Tibial nerve (tissue), 4 donors: Measurements from ENCODE around the gene DIP2C. TPM values are rescaled to one million over a fixed set of nuclear protein-coding genes. Genes with fewer than 3 reads are reported as not detected.
"Not testable (repeated sequence)": the region's sequence is repeated elsewhere in the genome, so short reads cannot be mapped to it uniquely, and the experiment has no call there.

Source experiments
- DNase-seq, 2 donors: peaks; one replicate each; pipeline ENCODE4 v3.0.0-alpha.2; 2019; ENCODE audit warnings: low spot score in 2 of 2
- H3K27ac ChIP-seq, 4 donors: fragments of 200-600 bp; sonication (generic) in 3 of 4; one replicate each; pipeline ENCODE4 v1.5.1; 2017 to 2019; ENCODE audit warnings: mild to moderate bottlenecking in 1 of 4
- H3K27me3 ChIP-seq, 2 donors: fragments of 200-600 bp; sonication (generic) in 1 of 2; one replicate each; pipeline versions ENCODE4 v1.5.1 to v1.6.0; 2017 to 2019
- H3K36me3 ChIP-seq, 3 donors: fragments of 200-600 bp; sonication (generic); one replicate each; pipeline ENCODE4 v1.5.1; 2018 to 2019
- H3K4me1 ChIP-seq, 4 donors: fragments of 200-600 bp; sonication (generic) in 3 of 4; one replicate each; pipeline ENCODE4 v1.5.1; 2017 to 2019
- H3K4me3 ChIP-seq, 4 donors: fragments of 200-600 bp; sonication (generic) in 3 of 4; one replicate each; pipeline ENCODE4 v1.5.1; 2017 to 2019; ENCODE audit warnings: mild to moderate bottlenecking in 1 of 4, moderate library complexity in 1 of 4
- H3K9me3 ChIP-seq, 4 donors: fragments of 200-600 bp; sonication (generic) in 3 of 4; one replicate each; pipeline ENCODE4 v1.5.1; 2017 to 2019
- CTCF ChIP-seq, 5 experiments: fragments of 200-600 bp in 3 of 5; fragments of 450-650 bp in 2 of 5; sonication (generic) in 3 of 5; IDR thresholded peaks; one replicate each; pipeline ENCODE4 v1.5.1; 2016 to 2019; ENCODE audit warnings: antibody characterized with exemption in 5 of 5, mild to moderate bottlenecking in 3 of 5, moderate library complexity in 2 of 5
- EP300 ChIP-seq, 2 donors: sonication (generic); formaldehyde crosslinking; IDR thresholded peaks; one replicate each; pipeline ENCODE4 v1.6.1; 2017; ENCODE audit warnings: antibody characterized with exemption in 2 of 2, mild to moderate bottlenecking in 1 of 2
- POLR2A ChIP-seq, 2 donors: fragments of 450-650 bp; IDR thresholded peaks; one replicate each; pipeline ENCODE4 v1.6.1; 2017; ENCODE audit warnings: antibody characterized with exemption in 2 of 2, mild to moderate bottlenecking in 2 of 2, moderate library complexity in 2 of 2
- WGBS, 2 donors: methylation state at CpG; one replicate each; pipeline ENCODE4 v1.1.5; 2018; 5-methylcytosine and 5-hydroxymethylcytosine counted together
- total RNA-seq, 4 donors: library from RNA; depleted of rRNA; stranded (reverse); fragments of >200 nt; gene quantifications; one replicate each; pipeline ENCODE4 v1.1.0, GENCODE V29; 2016

DIP2C gene
- total RNA-seq, 4 donors from 2014 or later, result 31.4 to 46.5 (median 36.0) TPM

GRCh38 chr10:517241-517830 is 172.1 kb downstream of the DIP2C start:
- Histone ChIP-seq H3K4me1 (peaks cover 0 to 44% (median 2%) of the 10 kb centered on the region in 4 donors), H3K27ac (peak overlapping the region in 3 of 4 donors; percentile 10 to 76 (median 74)), H3K27me3 (no peaks in the 10 kb centered on the region), H3K9me3 (no peaks in the 10 kb centered on the region), H3K4me3 (no peak overlapping the region), H3K36me3 (peaks cover 0 to 9% (median 0%) of the 10 kb centered on the region in 3 donors)
- peak in 1 of 2 donors; percentile 19 for TF ChIP-seq EP300 (IDR thresholded peaks at IDR 0.05)
- no peak for TF ChIP-seq POLR2A (IDR thresholded peaks at IDR 0.05)
- WGBS, 2 donors, result 32 to 48% methylated on average over 11 of the region's 11 CpGs
- no peak for DNase-seq

- H3K9me3 ChIP-seq, result no peaks in the 10 kb centered on the region
- DNase-seq, result no peak
- H3K4me3 ChIP-seq, result no peak overlapping the region
- peaks cover 0 to 9% (median 0%) of the 10 kb centered on the region in 3 donors for H3K36me3 ChIP-seq
- 71 to 76% methylated on average over 9 of the region's 10 CpGs for WGBS, 2 donors
- H3K4me1 ChIP-seq, result peaks cover 0 to 46% (median 2%) of the 10 kb centered on the region in 4 donors
- no peak for TF ChIP-seq POLR2A (IDR thresholded peaks at IDR 0.05)
- TF ChIP-seq CTCF (IDR thresholded peaks at IDR 0.05), result no peak
- TF ChIP-seq EP300 (IDR thresholded peaks at IDR 0.05), result no peak
- peak overlapping the region in 2 of 4 donors; percentile 74 to 76 for H3K27ac ChIP-seq
- no peaks in the 10 kb centered on the region for H3K27me3 ChIP-seq
Measured at GRCh38 chr10:516764-517163, 172.7 kb downstream of the DIP2C start.

DNA sequence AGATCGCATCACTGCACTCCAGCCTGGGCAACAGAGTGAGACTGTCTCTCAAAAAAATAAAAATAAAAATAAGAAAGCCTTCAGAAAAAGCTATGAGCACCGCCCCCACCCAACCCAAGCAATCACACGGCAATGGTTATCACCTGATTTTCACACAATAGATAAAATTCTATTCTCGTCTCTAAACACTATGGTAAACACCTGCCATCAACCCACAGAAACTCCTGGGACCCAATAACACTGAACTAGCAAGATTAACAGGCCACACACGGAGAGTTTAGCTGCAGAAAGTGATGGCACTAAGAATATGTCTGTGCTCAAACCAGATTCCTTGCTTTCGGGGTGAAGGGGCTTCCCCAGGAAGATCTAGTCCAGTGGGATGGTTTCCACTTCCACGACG is 173.8 kb downstream of the DIP2C start:
- Histone ChIP-seq H3K4me1 (peaks cover 0 to 49% (median 3%) of the 10 kb centered on the region in 4 donors), H3K27ac (peak overlapping the region in 2 of 4 donors; percentile 8 to 84), H3K27me3 (no peaks in the 10 kb centered on the region), H3K36me3 (peaks cover 0 to 9% (median 0%) of the 10 kb centered on the region in 3 donors), H3K4me3 (no peak overlapping the region), H3K9me3 (no peaks in the 10 kb centered on the region)
- 76 to 78% methylated on average over 8 of the region's 8 CpGs for WGBS, 2 donors
- TF ChIP-seq CTCF (IDR thresholded peaks at IDR 0.05) (no peak), POLR2A (IDR thresholded peaks at IDR 0.05) (no peak), EP300 (IDR thresholded peaks at IDR 0.05) (no peak)
- DNase-seq, result no peak

GRCh38 chr10:514137-514671 is 175.3 kb downstream of the DIP2C start:
- H3K9me3 ChIP-seq, result no peaks in the 10 kb centered on the region
- WGBS, 2 donors, result 52 to 62% methylated on average over 18 to 22 of the region's 22 CpGs
- H3K27ac ChIP-seq, result peak overlapping the region; percentile 55 to 84 (median 69)
- TF ChIP-seq CTCF (IDR thresholded peaks at IDR 0.05), result no peak
- TF ChIP-seq POLR2A (IDR thresholded peaks at IDR 0.05), result no peak
- TF ChIP-seq EP300 (IDR thresholded peaks at IDR 0.05), result peak; percentile 47 to 82
- DNase-seq, result no peak
- no peaks in the 10 kb centered on the region for H3K27me3 ChIP-seq
- peaks cover 0 to under 1% (median 0%) of the 10 kb centered on the region in 3 donors for H3K36me3 ChIP-seq
- peaks cover 0 to 49% (median 6%) of the 10 kb centered on the region in 4 donors for H3K4me1 ChIP-seq
- no peak overlapping the region for H3K4me3 ChIP-seq

GRCh38 chr10:513393-513792 is 176.1 kb downstream of the DIP2C start:
- TF ChIP-seq POLR2A (IDR thresholded peaks at IDR 0.05) (no peak), CTCF (IDR thresholded peaks at IDR 0.05) (no peak), EP300 (IDR thresholded peaks at IDR 0.05) (no peak)
- peak overlapping the region in 3 of 4 donors; percentile 67 to 84 (median 71) for H3K27ac ChIP-seq
- peaks cover 0 to 48% (median 6%) of the 10 kb centered on the region in 4 donors for H3K4me1 ChIP-seq
- no peak overlapping the region for H3K4me3 ChIP-seq
- H3K9me3 ChIP-seq, result no peaks in the 10 kb centered on the region
- DNase-seq, result no peak
- H3K27me3 ChIP-seq, result no peaks in the 10 kb centered on the region
- 92 to 93% methylated on average over 18 of the region's 18 CpGs for WGBS, 2 donors
- no peaks in the 10 kb centered on the region for H3K36me3 ChIP-seq

GRCh38 chr10:512661-513060 is 176.8 kb downstream of the DIP2C start:
- not testable (repeated sequence) for DNase-seq, H3K4me3 ChIP-seq, H3K9me3 ChIP-seq, H3K36me3 ChIP-seq, H3K27me3 ChIP-seq
- H3K27ac ChIP-seq, result peak overlapping the region in 2 of 4 donors; percentile 50 to 84
- peaks cover 0 to 41% (median 6%) of the 10 kb centered on the region in 4 donors for H3K4me1 ChIP-seq
- 94 to 96% methylated on average over 5 of the region's 5 CpGs for WGBS, 2 donors
